Adrenal gland (tissue), 5 donors: ENCODE results near the gene CRYGA.

Experiments used
- POLR2A ChIP-seq, 2 donors: fragments of 450-650 bp; IDR thresholded peaks; one replicate each; pipeline ENCODE4 v1.6.1; 2017; ENCODE audit warnings: antibody characterized with exemption in 2 of 2, mild to moderate bottlenecking in 2 of 2, moderate library complexity in 1 of 2
- TF ChIP-seq, protein P1 (sequence below), 6 experiments: fragments of 450-650 bp in 4 of 6; fragments of 200-600 bp in 2 of 6; sonication (generic) in 1 of 6; IDR thresholded peaks; 1 replicate in 5 of 6; 2 replicates in 1 of 6; pipeline versions ENCODE4 v1.5.1 to v1.8.0; 2016 to 2021; ENCODE audit warnings: antibody characterized with exemption in 6 of 6, mild to moderate bottlenecking in 2 of 6, moderate library complexity in 1 of 6
- donor health status: DM: no; HTN: no; CAD: no.

DNA sequence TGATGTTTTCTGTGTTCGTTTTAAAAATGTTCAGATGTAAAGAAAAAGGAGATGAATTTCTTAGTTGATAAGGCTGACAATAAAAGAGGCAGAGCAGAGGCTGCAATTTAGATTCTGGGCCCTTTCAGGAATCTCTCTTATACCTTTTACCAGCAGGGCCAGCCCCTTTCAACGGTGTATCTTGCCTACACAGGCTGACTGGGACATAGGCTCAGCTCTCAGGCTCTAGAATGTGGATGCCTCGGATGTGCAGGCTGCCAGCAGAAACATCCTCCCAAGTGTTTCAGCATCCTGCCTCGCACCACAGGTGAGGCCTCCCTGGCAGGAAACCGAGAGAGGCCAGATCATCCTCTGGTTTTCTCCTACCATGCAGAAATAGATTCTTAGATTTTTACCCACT, 23.1 kb upstream of the CRYGA start:
- TF ChIP-seq, protein P1, sequence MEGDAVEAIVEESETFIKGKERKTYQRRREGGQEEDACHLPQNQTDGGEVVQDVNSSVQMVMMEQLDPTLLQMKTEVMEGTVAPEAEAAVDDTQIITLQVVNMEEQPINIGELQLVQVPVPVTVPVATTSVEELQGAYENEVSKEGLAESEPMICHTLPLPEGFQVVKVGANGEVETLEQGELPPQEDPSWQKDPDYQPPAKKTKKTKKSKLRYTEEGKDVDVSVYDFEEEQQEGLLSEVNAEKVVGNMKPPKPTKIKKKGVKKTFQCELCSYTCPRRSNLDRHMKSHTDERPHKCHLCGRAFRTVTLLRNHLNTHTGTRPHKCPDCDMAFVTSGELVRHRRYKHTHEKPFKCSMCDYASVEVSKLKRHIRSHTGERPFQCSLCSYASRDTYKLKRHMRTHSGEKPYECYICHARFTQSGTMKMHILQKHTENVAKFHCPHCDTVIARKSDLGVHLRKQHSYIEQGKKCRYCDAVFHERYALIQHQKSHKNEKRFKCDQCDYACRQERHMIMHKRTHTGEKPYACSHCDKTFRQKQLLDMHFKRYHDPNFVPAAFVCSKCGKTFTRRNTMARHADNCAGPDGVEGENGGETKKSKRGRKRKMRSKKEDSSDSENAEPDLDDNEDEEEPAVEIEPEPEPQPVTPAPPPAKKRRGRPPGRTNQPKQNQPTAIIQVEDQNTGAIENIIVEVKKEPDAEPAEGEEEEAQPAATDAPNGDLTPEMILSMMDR (IDR thresholded peaks at IDR 0.05) = no peak
- no peak for TF ChIP-seq POLR2A (IDR thresholded peaks at IDR 0.05)
